Endothelial cell of umbilical vein (primary cell): ENCODE results near the gene CLIP4. TPM values are rescaled to one million over a fixed set of nuclear protein-coding genes. Genes with fewer than 3 reads are reported as not detected.

Experiments
- BruUV-seq: library from RNA; stranded (reverse); fragments of 400-500 nt; replicated peaks from 2 replicates; lab custom pipeline; 2021; lab: Mats Ljungman, UMichigan
- CTCF ChIA-PET: fragments of 300-600, 350-600 bp; sonication (Branson Sonifier 250); formaldehyde crosslinking; loops from one replicate; lab custom pipeline; 2021; ENCODE audit warnings: antibody characterized with exemption, inconsistent platforms; lab: Charles Lee
- POLR2A ChIA-PET: fragments of 300-600, 350-600 bp; sonication (Branson Sonifier 250); formaldehyde crosslinking; loops from one replicate; lab custom pipeline; 2021; ENCODE audit warnings: antibody characterized with exemption, inconsistent platforms; lab: Charles Lee
- DNase-seq: peaks from one replicate; pipeline ENCODE4 v3.0.0-alpha.2; 2011; ENCODE audit warnings: low read depth, low spot score
- FAIRE-seq: peaks from 2 replicates; lab custom pipeline; 2011; peaks lifted over from hg19 to GRCh38; lab: Jason Lieb, UNC
- H2AFZ ChIP-seq: 2 replicates; pipeline ENCODE4 v1.6.0; 2012; ENCODE audit warnings: low read depth, low read length, control low read depth, inconsistent platforms
- H3K27ac ChIP-seq: 2 replicates; pipeline ENCODE4 v1.5.1; 2011; ENCODE audit warnings: low read depth, mild to moderate bottlenecking, control low read depth, low read length, moderate library complexity; ENCODE audit not compliant: insufficient read depth
- H3K27me3 ChIP-seq, 2 experiments: 2 replicates each; pipeline versions ENCODE4 v1.6.0 to v1.6.1; 2011; ENCODE audit warnings: low read length in 2 of 2, mixed read lengths in 1 of 2; ENCODE audit not compliant: control insufficient read depth in 2 of 2, insufficient read depth in 2 of 2
- H3K36me3 ChIP-seq, 2 experiments: 2 replicates in 1 of 2; 3 replicates in 1 of 2; pipeline ENCODE4 v1.5.1; 2011; ENCODE audit warnings: low read length in 2 of 2, mild to moderate bottlenecking in 1 of 2, moderate library complexity in 1 of 2; ENCODE audit not compliant: control insufficient read depth in 2 of 2, insufficient read depth in 2 of 2; ENCODE audit errors: extremely low read depth in 1 of 2
- H3K4me1 ChIP-seq: 3 replicates; pipeline ENCODE4 v1.5.1; 2011; ENCODE audit warnings: mild to moderate bottlenecking, low read length; ENCODE audit not compliant: control insufficient read depth, insufficient read depth; ENCODE audit errors: extremely low read depth
- H3K4me2 ChIP-seq: 2 replicates; pipeline ENCODE4 v1.6.1; 2011; ENCODE audit warnings: low read length, control low read depth, mixed read lengths; ENCODE audit not compliant: insufficient read depth
- H3K4me3 ChIP-seq, 3 experiments: fragments of 200-600 bp in 1 of 3; sonication (generic), shearing (Covaris generic) in 1 of 3; replicated peaks in 1 of 3; 2 replicates each; pipeline ENCODE4 v1.5.1; 2011 to 2016; ENCODE audit warnings: control low read depth in 3 of 3, low read length in 3 of 3, mild to moderate bottlenecking in 2 of 3, inconsistent platforms in 1 of 3, low read depth in 1 of 3, moderate library complexity in 1 of 3; ENCODE audit not compliant: insufficient read depth in 1 of 3
- H3K79me2 ChIP-seq: 2 replicates; pipeline ENCODE4 v1.6.0; 2012; ENCODE audit warnings: low read length, inconsistent platforms; ENCODE audit not compliant: control insufficient read depth, insufficient read depth
- H3K9ac ChIP-seq: replicated peaks from 2 replicates; pipeline ENCODE3; 2011; ENCODE audit warnings: low read length, control low read depth; ENCODE audit not compliant: insufficient read depth; ENCODE audit errors: extremely low read depth
- H3K9me1 ChIP-seq: replicated peaks from 3 replicates; pipeline ENCODE4 v1.6.0; 2011; ENCODE audit warnings: mild to moderate bottlenecking, low read length; ENCODE audit not compliant: control insufficient read depth, insufficient read depth; ENCODE audit errors: extremely low read depth
- H3K9me3 ChIP-seq: replicated peaks from 2 replicates; pipeline ENCODE4 v1.5.1; 2012; ENCODE audit warnings: low read length, inconsistent platforms; ENCODE audit not compliant: control insufficient read depth, insufficient read depth
- H4K20me1 ChIP-seq: replicated peaks from 2 replicates; pipeline ENCODE3; 2011; ENCODE audit warnings: mild to moderate bottlenecking, low read length; ENCODE audit not compliant: control insufficient read depth, insufficient read depth; ENCODE audit errors: extremely low read depth
- CTCF ChIP-seq, 2 donors: IDR thresholded peaks; 1 replicate in 1 of 2; 2 replicates in 1 of 2; pipeline ENCODE4 v1.5.1; 2011; ENCODE audit warnings: low read length in 2 of 2, mild to moderate bottlenecking in 2 of 2, moderate library complexity in 2 of 2, control low read depth in 1 of 2, inconsistent platforms in 1 of 2, low read depth in 1 of 2; ENCODE audit not compliant: insufficient read depth in 1 of 2; ENCODE audit errors: extremely low read depth in 1 of 2
- EZH2 ChIP-seq: IDR thresholded peaks from 2 replicates; pipeline ENCODE4 v1.6.1; 2012; ENCODE audit warnings: borderline replicate concordance, low read depth, mild to moderate bottlenecking, moderate library complexity, low read length, inconsistent platforms; ENCODE audit not compliant: severe bottlenecking
- FOS ChIP-seq: IDR thresholded peaks from 2 replicates; pipeline ENCODE4 v1.6.1; 2011; ENCODE audit warnings: mild to moderate bottlenecking, low read length, moderate library complexity, borderline replicate concordance; ENCODE audit not compliant: insufficient read depth
- GATA2 ChIP-seq: IDR thresholded peaks from 2 replicates; pipeline ENCODE4 v1.7.0; 2011; ENCODE audit warnings: low read depth, mild to moderate bottlenecking, moderate library complexity, mixed read lengths, low read length; ENCODE audit not compliant: insufficient read length, insufficient read depth
- JUN ChIP-seq: IDR thresholded peaks from 2 replicates; pipeline ENCODE4 v1.6.1; 2011; ENCODE audit warnings: borderline replicate concordance, low read depth; ENCODE audit not compliant: insufficient read length, insufficient read depth
- MYC ChIP-seq: IDR thresholded peaks from one replicate; pipeline ENCODE4 v1.6.1; 2011; ENCODE audit warnings: mild to moderate bottlenecking, low read depth, low read length
- POLR2A ChIP-seq: IDR thresholded peaks from 2 replicates; pipeline ENCODE4 v1.6.1; 2012; ENCODE audit warnings: low read depth, mild to moderate bottlenecking, control low read depth, low read length
- POLR2AphosphoS5 ChIP-seq: IDR thresholded peaks from 2 replicates; pipeline ENCODE4 v1.6.1; 2012; ENCODE audit warnings: low read depth, mild to moderate bottlenecking, control low read depth, low read length, moderate library complexity; ENCODE audit not compliant: insufficient read depth
- dilution Hi-C: fragments of 300-500 bp; cut with MboI; formaldehyde crosslinking; loops from one replicate; pipeline ENCODE4 v1.15.0; 2019; ENCODE audit warnings: low sequenced_read_pairs; ENCODE audit not compliant: extremely low pct_ligation_motif_present
- intact Hi-C: fragments of 100-400 bp; cut with micrococcal nuclease; formaldehyde crosslinking; loops from one replicate; pipeline ENCODE4 v1.10.0; 2022
- polyA plus RNA-seq, 4 experiments: library from polyadenylated mRNA; depleted of rRNA in 3 of 4; stranded (reverse) in 3 of 4; unstranded in 1 of 4; fragments of >200 nt; gene quantifications; 2 replicates each; pipeline versions ENCODE4 v1.2.1 to v1.2.3, GENCODE V29; 2011 to 2012; ENCODE audit warnings: missing spikeins in 1 of 4
- total RNA-seq: library from RNA; stranded (reverse); gene quantifications from 2 replicates; pipeline ENCODE4 v1.2.3, GENCODE V29; 2021
- TF ChIP-seq, protein P1 (sequence below): IDR thresholded peaks from 2 replicates; pipeline ENCODE4 v1.6.1; 2011; ENCODE audit not compliant: insufficient read depth, insufficient read length

CLIP4 gene
- total and polyA plus RNA-seq, 2 donors (not counting 3 experiments of a cell fraction or from before 2014, with no cell fraction given): 9.2 to 24.0 TPM

DNA sequence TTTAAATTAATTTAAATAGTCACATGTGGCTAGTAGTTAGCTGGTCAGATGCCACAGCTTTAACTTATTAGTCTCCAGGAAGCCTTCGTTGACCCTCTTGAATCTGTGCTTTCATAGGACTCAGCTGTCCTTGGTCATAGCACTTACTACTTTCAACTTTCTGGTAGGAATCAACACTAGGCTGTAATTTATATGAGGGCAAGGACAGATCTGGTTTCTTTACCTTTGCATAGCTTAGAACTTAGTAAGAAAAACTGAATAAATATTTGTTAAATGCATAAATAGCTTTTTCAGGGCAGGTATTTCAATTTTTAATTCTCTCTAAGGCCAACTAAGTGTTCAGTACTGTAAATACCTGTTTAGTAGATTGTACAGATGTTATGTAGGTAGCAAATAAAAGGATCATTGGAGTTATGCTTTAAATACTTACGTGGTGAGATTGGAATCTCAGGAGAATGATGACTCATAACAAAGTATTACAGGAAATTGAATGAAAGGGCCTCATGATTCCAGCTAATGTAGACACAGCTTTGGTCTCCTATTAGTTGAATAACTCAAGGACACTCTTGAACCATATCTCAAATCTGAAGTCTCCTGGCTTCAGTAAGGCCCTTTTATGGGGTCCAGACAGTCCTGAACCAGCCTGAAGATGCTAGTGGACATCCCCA lies 2.6 kb downstream of the CLIP4 start:
- peaks cover 40% of the 10 kb centered on the region for H3K79me2 ChIP-seq
- H2AFZ ChIP-seq: no peak overlapping the region
- H3K4me2 ChIP-seq: peak overlapping the region; percentile 43
- dilution Hi-C loops: no loop called here
- H3K27me3 ChIP-seq: no peaks in the 10 kb centered on the region
- no peaks in the 10 kb centered on the region for H3K9me1 ChIP-seq
- no peak overlapping the region for H3K9ac ChIP-seq
- H3K27ac ChIP-seq: peak overlapping the region; percentile 82
- intact Hi-C loops: loop anchor here (5.0 kb wide), 1 partner anchor 80 kb away; no protein-coding TSS in a partner anchor
- H4K20me1 ChIP-seq: no peaks in the 10 kb centered on the region
- POLR2A ChIA-PET: interaction anchor here (0.5 to 4.0 kb wide), 2 partner anchors 12 to 83 kb away, joined by 3 to 30 read pairs; no protein-coding TSS in a partner anchor
- peaks cover 0 to 2% of the 10 kb centered on the region in 2 experiments for H3K36me3 ChIP-seq
- CTCF ChIA-PET: interaction anchor here (1.0 to 4.7 kb wide), 6 partner anchors 8 to 78 kb away, joined by 3 to 41 read pairs (median 4); no protein-coding TSS in a partner anchor
- H3K4me1 ChIP-seq: peaks cover 34% of the 10 kb centered on the region
- BruUV-seq: TSS peak; percentile 76
- DNase-seq (peak; percentile 83), FAIRE-seq (peak; percentile 85)
- TF ChIP-seq MYC (no peak), EZH2 (no peak), GATA2 (peak; percentile 77), POLR2A (no peak), CTCF (IDR thresholded peaks at IDR 0.05; ENCODE audit: extremely low read depth in 1 of 2, insufficient read depth in 1 of 2, low read depth in 1 of 2, low read length in 2 of 2) (no peak), FOS (peak; percentile 84), POLR2AphosphoS5 (no peak), JUN (peak; percentile 98)
- TF ChIP-seq, protein P1, sequence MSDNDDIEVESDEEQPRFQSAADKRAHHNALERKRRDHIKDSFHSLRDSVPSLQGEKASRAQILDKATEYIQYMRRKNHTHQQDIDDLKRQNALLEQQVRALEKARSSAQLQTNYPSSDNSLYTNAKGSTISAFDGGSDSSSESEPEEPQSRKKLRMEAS: no peak
- no peaks in the 10 kb centered on the region for H3K9me3 ChIP-seq
- H3K4me3 ChIP-seq: no peak overlapping the region
